ENCODE measurements around the gene SARNP.

The SARNP gene

GRCh38 chr12:55745361-55746173 lies 72.0 kb downstream of the SARNP start:
- no peak for DNase-seq (ENCODE audit: low read depth, low spot score)
- H3K27ac ChIP-seq, result no peak overlapping the region

GRCh38 chr12:55744340-55745030 lies 73.0 kb downstream of the SARNP start:
- H3K27ac ChIP-seq, result no peak overlapping the region
- DNase-seq (ENCODE audit: low read depth, low spot score), result no peak

DNA sequence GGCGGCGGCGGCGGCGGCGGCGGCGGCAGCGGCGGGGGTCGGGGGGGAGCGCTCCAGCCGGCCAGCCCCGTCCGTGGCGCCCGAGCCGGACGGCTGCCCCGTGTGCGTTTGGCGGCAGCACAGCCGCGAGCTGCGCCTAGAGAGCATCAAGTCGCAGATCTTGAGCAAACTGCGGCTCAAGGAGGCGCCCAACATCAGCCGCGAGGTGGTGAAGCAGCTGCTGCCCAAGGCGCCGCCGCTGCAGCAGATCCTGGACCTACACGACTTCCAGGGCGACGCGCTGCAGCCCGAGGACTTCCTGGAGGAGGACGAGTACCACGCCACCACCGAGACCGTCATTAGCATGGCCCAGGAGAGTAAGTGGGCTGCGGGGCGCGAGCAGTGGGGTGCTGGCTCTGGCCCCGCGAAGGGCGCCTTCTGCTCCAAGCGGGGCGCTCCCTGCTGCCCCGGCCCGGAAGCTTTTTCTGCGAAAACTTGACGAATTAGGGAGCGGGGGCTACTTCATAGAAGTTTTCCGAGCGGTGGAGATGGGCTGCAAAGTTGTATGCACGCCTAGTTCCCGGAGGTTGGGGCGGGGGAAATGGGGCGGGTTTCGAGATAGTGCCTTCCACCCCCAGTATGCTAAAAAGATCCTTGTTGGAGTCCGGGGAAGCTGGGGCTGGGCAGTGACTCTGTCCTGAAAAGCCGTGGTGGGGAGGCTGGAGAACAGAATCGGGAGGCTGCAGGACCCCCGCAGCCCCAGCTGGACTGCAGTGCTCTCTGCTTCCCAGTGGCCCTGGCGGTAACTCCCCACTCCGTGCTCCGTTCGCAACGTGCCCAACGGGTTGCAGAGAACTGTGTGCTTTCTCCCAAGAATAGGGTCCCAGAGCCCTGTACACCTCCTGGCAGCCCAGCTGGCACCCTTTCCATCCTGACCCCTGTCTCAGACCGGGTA lies 73.9 kb downstream of the SARNP start:
- no peak overlapping the region for H3K27ac ChIP-seq

GRCh38 chr12:55742719-55743405 lies 74.7 kb downstream of the SARNP start, which contains the start of gene GDF11:
GDF11 (plus strand) TSS chr12:55743122; CDS start chr12:55743317, 195 bp downstream.
- DNase-seq (ENCODE audit: low read depth, low spot score), result no peak
- no peak within 1 kb of the TSS for H3K27ac ChIP-seq

More for the DNA sequence above, 73.9 kb downstream of the SARNP start:
- no peak for DNase-seq (ENCODE audit: low read depth, low spot score)

GRCh38 chr12:55741931-55742680 lies 75.4 kb downstream of the SARNP start:
- H3K27ac ChIP-seq, result no peak overlapping the region

DNA sequence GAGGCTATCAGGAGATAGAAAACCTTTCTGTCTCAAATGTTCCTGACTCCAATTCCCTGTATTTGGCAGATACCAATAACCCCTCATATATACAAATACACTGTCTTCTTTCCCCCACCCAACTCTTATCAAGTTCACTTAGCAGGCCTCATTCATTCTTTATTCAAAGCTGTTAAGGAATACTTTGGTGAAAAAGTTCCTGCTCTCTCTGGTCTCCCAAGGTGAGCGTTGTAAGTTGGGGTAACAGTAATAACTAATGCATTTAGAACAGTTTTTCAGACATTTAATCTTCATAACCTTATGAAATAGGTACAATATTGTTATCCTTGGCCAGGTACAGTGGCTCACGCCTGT lies 78.5 kb downstream of the SARNP start:
- no peak overlapping the region for H3K27ac ChIP-seq
- DNase-seq (ENCODE audit: low read depth, low spot score), result no peak

More at GRCh38 chr12:55741931-55742680, 75.4 kb downstream of the SARNP start:
- no peak for DNase-seq (ENCODE audit: low read depth, low spot score)

GRCh38 chr12:55738123-55739024 lies 79.2 kb downstream of the SARNP start:
- no peak overlapping the region for H3K27ac ChIP-seq
- DNase-seq (ENCODE audit: low read depth, low spot score), result no peak

- no peak for DNase-seq (ENCODE audit: low read depth, low spot score)
- H3K27ac ChIP-seq, result no peak overlapping the region
These were observed 79.9 kb downstream of the SARNP start for GRCh38 chr12:55737581-55738122.

GRCh38 chr12:55736780-55737580 lies 80.5 kb downstream of the SARNP start:
- DNase-seq (ENCODE audit: low read depth, low spot score), result no peak
- H3K27ac ChIP-seq, result no peak overlapping the region

DNA sequence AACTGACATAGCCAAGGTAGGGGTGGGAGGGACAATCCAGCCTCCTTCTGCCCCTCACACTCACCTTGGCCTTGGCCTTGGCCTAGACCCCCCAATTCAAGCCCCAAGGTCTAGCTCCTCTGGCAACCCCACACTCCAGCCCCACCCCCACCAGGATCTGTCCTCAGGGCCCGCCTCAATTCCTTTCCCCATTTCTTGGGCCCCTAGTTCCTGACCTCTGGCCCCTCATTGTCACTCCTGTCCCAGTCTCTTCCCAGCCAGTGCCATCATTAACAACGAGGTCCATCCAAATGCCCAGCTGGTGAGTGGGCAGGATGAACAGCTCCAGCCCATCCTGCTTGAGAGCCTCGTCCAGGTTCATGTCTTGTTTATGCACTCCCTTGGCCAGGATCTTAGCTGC lies 81.4 kb downstream of the SARNP start:
- no peak for DNase-seq (ENCODE audit: low read depth, low spot score)
- H3K27ac ChIP-seq, result no peak overlapping the region

DNA sequence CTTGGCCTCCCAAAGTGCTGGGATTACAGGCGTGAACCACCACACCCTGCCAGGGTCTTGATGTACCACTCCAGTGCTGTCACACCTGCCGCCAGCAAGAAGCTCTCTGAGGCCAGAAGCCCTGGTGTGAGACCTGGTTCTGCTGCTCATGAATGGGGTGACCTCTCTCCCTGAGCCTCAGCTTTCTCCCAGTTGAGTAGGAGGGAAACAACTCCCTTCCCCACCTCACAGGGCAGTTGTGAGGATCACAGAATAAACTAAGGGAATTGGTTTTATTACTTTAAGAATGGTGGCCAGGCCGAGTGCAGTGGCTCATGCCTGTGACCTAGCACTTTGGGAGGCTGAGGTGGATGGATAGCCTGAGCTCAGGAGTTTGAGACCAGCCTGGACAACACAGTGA lies 82.9 kb downstream of the SARNP start:
- no peak for DNase-seq (ENCODE audit: low read depth, low spot score)
- H3K27ac ChIP-seq, result no peak overlapping the region

GRCh38 chr12:55733858-55734257 lies 83.7 kb downstream of the SARNP start:
- no peak overlapping the region for H3K27ac ChIP-seq
- DNase-seq (ENCODE audit: low read depth, low spot score), result no peak

DNA sequence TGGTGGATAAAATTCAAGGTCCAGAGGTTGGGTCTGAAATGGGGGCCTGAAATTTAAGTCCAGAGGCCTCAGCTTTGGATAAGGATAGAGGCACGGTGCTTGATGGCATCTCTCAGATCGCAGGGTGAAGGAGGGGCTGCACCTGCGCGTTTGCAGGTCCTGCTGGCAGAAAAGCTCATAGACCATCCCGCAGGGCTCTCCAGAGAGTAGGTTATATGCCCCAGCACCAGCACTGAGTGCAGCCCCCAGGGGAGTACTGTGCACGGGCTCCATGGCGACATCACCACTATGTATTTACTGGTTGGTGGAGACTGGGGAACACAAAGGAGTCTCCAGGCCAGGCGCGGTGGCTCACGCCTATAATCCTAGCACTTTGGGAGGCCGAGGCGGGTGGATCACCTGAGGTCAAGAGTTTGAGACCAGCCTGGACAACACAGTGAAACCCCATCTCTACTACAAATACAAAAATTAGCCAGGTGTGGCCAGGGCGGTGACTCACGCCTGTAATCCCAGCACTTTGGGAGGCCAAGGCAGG lies 84.4 kb downstream of the SARNP start:
- no peak for DNase-seq (ENCODE audit: low read depth, low spot score)

GRCh38 chr12:55732288-55732687 lies 85.2 kb downstream of the SARNP start:
- no peak overlapping the region for H3K27ac ChIP-seq
- no peak for DNase-seq (ENCODE audit: low read depth, low spot score)

More for the DNA sequence above, 84.4 kb downstream of the SARNP start:
- no peak overlapping the region for H3K27ac ChIP-seq

DNA sequence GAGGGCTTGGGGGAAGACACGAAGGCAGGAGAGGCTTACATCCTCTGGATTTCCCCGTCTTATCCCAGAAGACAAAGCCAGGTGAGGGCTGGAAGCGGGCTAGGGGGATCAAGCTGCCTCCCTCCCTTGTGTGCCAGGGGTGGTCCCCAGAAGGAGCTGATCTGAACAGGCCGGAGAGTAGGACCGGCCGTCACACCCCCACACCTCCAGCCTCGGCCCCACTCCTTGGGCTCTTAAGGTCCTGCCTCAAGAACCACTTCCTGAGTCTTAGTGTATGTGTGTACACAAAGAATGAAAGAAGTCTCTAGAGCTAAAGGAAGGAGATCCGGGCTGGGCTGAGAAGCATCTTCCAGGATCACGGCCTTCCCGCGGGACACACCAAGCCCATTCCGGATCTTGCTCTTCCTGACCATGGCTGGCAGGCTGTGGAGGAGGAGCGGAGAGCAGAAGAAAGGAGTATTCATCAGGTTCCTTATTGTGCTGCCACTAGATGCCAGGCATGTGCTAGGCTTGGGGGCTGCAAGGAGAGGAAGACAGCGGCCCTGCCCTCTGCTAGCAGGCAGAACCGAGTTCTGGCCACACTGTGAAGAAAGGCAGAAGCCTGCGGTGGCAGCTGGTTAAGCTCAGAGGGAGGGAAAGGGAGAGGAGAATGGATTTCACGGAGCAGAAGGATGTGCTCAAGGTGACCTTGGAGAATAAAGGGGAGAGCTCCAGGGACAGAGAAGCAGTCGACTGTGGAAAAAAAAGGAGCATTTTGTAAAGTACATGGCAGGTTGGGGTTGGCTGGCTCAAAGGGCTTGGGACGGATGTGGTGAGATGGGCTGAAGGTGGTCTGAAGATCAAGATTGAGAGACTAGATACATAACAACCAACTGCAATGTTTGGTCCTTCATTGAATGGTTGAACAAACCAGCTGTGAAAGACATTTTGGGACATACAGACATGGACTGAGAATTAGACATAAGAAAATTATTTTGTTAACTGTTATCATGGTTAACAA lies 87.4 kb downstream of the SARNP start:
- DNase-seq (ENCODE audit: low read depth, low spot score), result no peak
- peak overlapping the region; percentile 98 for H3K27ac ChIP-seq
